ENCODE results near the gene IFITM1.
A peak's percentile ranks its signal among the peaks of the same experiment; 100 is the strongest.

Gene IFITM1

DNA sequence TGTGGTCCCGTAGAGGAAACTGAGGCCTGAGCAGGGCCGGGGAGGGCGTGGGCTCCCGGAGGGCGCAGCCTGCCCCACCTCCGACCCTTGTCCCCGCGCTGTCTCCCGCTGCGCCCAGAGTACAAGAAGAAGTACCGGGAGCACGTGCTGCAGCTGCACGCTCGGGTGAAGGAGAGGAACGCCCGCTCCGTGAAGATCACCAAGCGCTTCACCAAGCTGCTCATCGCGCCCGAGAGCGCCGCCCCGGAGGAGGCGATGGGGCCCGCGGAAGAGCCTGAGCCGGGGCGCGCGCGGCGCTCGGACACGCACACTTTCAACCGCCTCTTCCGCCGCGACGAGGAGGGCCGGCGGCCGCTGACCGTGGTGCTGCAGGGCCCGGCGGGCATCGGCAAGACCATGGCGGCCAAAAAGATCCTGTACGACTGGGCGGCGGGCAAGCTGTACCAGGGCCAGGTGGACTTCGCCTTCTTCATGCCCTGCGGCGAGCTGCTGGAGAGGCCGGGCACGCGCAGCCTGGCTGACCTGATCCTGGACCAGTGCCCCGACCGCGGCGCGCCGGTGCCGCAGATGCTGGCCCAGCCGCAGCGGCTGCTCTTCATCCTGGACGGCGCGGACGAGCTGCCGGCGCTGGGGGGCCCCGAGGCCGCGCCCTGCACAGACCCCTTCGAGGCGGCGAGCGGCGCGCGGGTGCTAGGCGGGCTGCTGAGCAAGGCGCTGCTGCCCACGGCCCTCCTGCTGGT is 33.7 kb upstream of the IFITM1 start:
- Histone ChIP-seq H4K91ac (ENCODE audit: low read depth, low read length) (no peak overlapping the region), H3K36me3 (ENCODE audit: control insufficient read depth in 1 of 2, insufficient read depth in 2 of 2, low read length in 2 of 2) (no peaks in the 10 kb centered on the region), H2BK5ac (ENCODE audit: low read depth, low read length, poor library complexity) (no peak overlapping the region), H3K4me1 (ENCODE audit: control insufficient read depth in 1 of 2, insufficient read depth in 2 of 2, low read length in 2 of 2) (peaks cover 2 to 6% of the 10 kb centered on the region in 2 experiments), H4K12ac (ENCODE audit: low read depth, low read length) (no peak overlapping the region), H3K27ac (ENCODE audit: low read depth, low read length) (no peak overlapping the region), H4K8ac (ENCODE audit: low read depth, low read length) (no peak overlapping the region), H2BK120ac (ENCODE audit: insufficient read depth, low read length, poor library complexity) (no peak overlapping the region), H3K9me3 (ENCODE audit: insufficient read depth, low read depth, low read length) (no peaks in the 10 kb centered on the region), H3K79me1 (ENCODE audit: low read length) (peaks cover 4% of the 10 kb centered on the region), H3K79me2 (ENCODE audit: control insufficient read depth, insufficient read depth, low read length, poor library complexity) (no peaks in the 10 kb centered on the region), H3K4me3 (ENCODE audit: low read depth, low read length) (no peak overlapping the region), H2BK12ac (ENCODE audit: low read length) (no peak overlapping the region), H3K23ac (ENCODE audit: low read length) (no peak overlapping the region), H2AK5ac (ENCODE audit: low read length) (no peak overlapping the region), H3K14ac (ENCODE audit: low read length) (no peak overlapping the region), H3K9ac (ENCODE audit: low read length) (no peak overlapping the region), H3K4me2 (ENCODE audit: low read length) (no peak overlapping the region), H3K18ac (ENCODE audit: low read length) (no peak overlapping the region), H3K27me3 (ENCODE audit: insufficient read depth, low read length) (no peaks in the 10 kb centered on the region), H3K4ac (ENCODE audit: low read depth, low read length) (no peak overlapping the region), H2AFZ (ENCODE audit: insufficient read depth, low read length, poor library complexity) (no peak overlapping the region)
- DNase-seq, result peak in 1 of 2 donors; percentile 38
- no CpG with 5 or more reads among the region's 85 CpGs for WGBS (ENCODE audit: extremely low coverage, insufficient coverage, insufficient read length)

DNA sequence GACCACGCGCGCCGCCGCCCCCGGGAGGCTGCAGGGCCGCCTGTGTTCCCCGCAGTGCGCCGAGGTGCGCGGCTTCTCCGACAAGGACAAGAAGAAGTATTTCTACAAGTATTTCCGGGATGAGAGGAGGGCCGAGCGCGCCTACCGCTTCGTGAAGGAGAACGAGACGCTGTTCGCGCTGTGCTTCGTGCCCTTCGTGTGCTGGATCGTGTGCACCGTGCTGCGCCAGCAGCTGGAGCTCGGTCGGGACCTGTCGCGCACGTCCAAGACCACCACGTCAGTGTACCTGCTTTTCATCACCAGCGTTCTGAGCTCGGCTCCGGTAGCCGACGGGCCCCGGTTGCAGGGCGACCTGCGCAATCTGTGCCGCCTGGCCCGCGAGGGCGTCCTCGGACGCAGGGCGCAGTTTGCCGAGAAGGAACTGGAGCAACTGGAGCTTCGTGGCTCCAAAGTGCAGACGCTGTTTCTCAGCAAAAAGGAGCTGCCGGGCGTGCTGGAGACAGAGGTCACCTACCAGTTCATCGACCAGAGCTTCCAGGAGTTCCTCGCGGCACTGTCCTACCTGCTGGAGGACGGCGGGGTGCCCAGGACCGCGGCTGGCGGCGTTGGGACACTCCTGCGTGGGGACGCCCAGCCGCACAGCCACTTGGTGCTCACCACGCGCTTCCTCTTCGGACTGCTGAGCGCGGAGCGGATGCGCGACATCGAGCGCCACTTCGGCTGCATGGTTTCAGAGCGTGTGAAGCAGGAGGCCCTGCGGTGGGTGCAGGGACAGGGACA is 32.9 kb upstream of the IFITM1 start:
- Histone ChIP-seq H3K36me3 (ENCODE audit: control insufficient read depth in 1 of 2, insufficient read depth in 2 of 2, low read length in 2 of 2) (no peaks in the 10 kb centered on the region), H3K4me2 (ENCODE audit: low read length) (no peak overlapping the region), H2BK12ac (ENCODE audit: low read length) (no peak overlapping the region), H4K12ac (ENCODE audit: low read depth, low read length) (no peak overlapping the region), H3K79me1 (ENCODE audit: low read length) (peaks cover 4% of the 10 kb centered on the region), H3K18ac (ENCODE audit: low read length) (no peak overlapping the region), H3K4ac (ENCODE audit: low read depth, low read length) (no peak overlapping the region), H3K9me3 (ENCODE audit: insufficient read depth, low read depth, low read length) (no peaks in the 10 kb centered on the region), H2AFZ (ENCODE audit: insufficient read depth, low read length, poor library complexity) (no peak overlapping the region), H2BK120ac (ENCODE audit: insufficient read depth, low read length, poor library complexity) (no peak overlapping the region), H3K27ac (ENCODE audit: low read depth, low read length) (no peak overlapping the region), H2BK5ac (ENCODE audit: low read depth, low read length, poor library complexity) (no peak overlapping the region), H2AK5ac (ENCODE audit: low read length) (no peak overlapping the region), H4K91ac (ENCODE audit: low read depth, low read length) (no peak overlapping the region), H3K14ac (ENCODE audit: low read length) (no peak overlapping the region), H3K27me3 (ENCODE audit: insufficient read depth, low read length) (no peaks in the 10 kb centered on the region), H3K4me3 (ENCODE audit: low read depth, low read length) (no peak overlapping the region), H3K4me1 (ENCODE audit: control insufficient read depth in 1 of 2, insufficient read depth in 2 of 2, low read length in 2 of 2) (peaks cover 2 to 6% of the 10 kb centered on the region in 2 experiments), H3K9ac (ENCODE audit: low read length) (no peak overlapping the region), H4K8ac (ENCODE audit: low read depth, low read length) (no peak overlapping the region), H3K79me2 (ENCODE audit: control insufficient read depth, insufficient read depth, low read length, poor library complexity) (no peaks in the 10 kb centered on the region), H3K23ac (ENCODE audit: low read length) (no peak overlapping the region)
- no peak for DNase-seq
- no CpG with 5 or more reads among the region's 79 CpGs for WGBS (ENCODE audit: extremely low coverage, insufficient coverage, insufficient read length)

DNA sequence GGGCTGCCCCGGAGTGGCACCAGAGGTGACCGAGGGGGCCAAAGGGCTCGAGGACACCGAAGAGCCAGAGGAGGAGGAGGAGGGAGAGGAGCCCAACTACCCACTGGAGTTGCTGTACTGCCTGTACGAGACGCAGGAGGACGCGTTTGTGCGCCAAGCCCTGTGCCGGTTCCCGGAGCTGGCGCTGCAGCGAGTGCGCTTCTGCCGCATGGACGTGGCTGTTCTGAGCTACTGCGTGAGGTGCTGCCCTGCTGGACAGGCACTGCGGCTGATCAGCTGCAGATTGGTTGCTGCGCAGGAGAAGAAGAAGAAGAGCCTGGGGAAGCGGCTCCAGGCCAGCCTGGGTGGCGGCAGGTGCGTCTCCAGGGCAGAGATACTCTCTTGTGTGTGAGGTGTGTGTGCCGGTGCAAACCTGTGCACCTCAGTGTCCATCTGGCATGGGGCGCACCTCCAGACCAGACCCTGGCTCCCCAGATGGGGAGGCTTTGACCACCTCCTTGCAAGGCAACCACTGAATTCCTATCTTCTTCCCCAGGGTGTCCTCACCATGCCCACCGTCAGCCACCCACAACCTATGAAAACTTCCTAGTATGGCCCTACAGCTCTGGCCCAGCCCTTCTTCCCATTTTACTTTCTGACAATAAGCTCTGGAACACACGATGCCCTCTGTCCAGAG is 32.2 kb upstream of the IFITM1 start:
- H4K12ac ChIP-seq (ENCODE audit: low read depth, low read length), result no peak overlapping the region
- H3K4me3 ChIP-seq (ENCODE audit: low read depth, low read length), result no peak overlapping the region
- no peak overlapping the region for H3K27ac ChIP-seq (ENCODE audit: low read depth, low read length)
- H3K23ac ChIP-seq (ENCODE audit: low read length), result no peak overlapping the region
- no peak overlapping the region for H2BK120ac ChIP-seq (ENCODE audit: insufficient read depth, low read length, poor library complexity)
- no peak overlapping the region for H2BK12ac ChIP-seq (ENCODE audit: low read length)
- no peak overlapping the region for H3K18ac ChIP-seq (ENCODE audit: low read length)
- H3K9me3 ChIP-seq (ENCODE audit: insufficient read depth, low read depth, low read length), result no peaks in the 10 kb centered on the region
- no peak overlapping the region for H3K14ac ChIP-seq (ENCODE audit: low read length)
- no peak overlapping the region for H3K9ac ChIP-seq (ENCODE audit: low read length)
- H3K36me3 ChIP-seq (ENCODE audit: control insufficient read depth in 1 of 2, insufficient read depth in 2 of 2, low read length in 2 of 2), result no peaks in the 10 kb centered on the region
- peaks cover 4% of the 10 kb centered on the region for H3K79me1 ChIP-seq (ENCODE audit: low read length)
- H3K79me2 ChIP-seq (ENCODE audit: control insufficient read depth, insufficient read depth, low read length, poor library complexity), result no peaks in the 10 kb centered on the region
- no peak overlapping the region for H4K8ac ChIP-seq (ENCODE audit: low read depth, low read length)
- no peaks in the 10 kb centered on the region for H3K27me3 ChIP-seq (ENCODE audit: insufficient read depth, low read length)
- H4K91ac ChIP-seq (ENCODE audit: low read depth, low read length), result no peak overlapping the region
- WGBS (ENCODE audit: extremely low coverage, insufficient coverage, insufficient read length), result no CpG with 5 or more reads among the region's 26 CpGs
- H2AFZ ChIP-seq (ENCODE audit: insufficient read depth, low read length, poor library complexity), result no peak overlapping the region
- H3K4me2 ChIP-seq (ENCODE audit: low read length), result no peak overlapping the region
- no peak overlapping the region for H3K4ac ChIP-seq (ENCODE audit: low read depth, low read length)
- peaks cover 2 to 6% of the 10 kb centered on the region in 2 experiments for H3K4me1 ChIP-seq (ENCODE audit: control insufficient read depth in 1 of 2, insufficient read depth in 2 of 2, low read length in 2 of 2)
- no peak for DNase-seq
- H2AK5ac ChIP-seq (ENCODE audit: low read length), result no peak overlapping the region
- no peak overlapping the region for H2BK5ac ChIP-seq (ENCODE audit: low read depth, low read length, poor library complexity)

DNA sequence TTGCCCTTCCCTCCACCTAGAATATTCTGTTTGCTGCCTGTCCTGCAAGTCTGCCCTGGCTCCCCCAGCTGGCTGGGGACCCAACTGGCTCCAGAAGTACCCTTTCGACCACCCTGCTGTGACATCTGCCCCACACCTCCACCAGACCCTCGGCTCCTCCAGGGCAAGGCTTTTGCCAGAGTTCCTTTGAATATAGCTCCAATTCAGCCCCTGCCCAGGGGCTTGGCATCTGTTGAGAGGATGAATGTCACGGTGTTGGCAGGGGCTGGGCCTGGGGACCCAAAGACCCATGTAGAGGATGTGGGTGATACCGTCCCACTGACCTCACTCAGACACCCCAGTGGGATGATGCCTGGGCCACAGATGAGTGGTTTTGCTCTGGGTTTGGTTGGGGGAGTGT is 31.7 kb upstream of the IFITM1 start:
- Histone ChIP-seq H3K27me3 (ENCODE audit: insufficient read depth, low read length) (no peaks in the 10 kb centered on the region), H3K79me1 (ENCODE audit: low read length) (peaks cover 4% of the 10 kb centered on the region), H3K4me2 (ENCODE audit: low read length) (no peak overlapping the region), H2AFZ (ENCODE audit: insufficient read depth, low read length, poor library complexity) (no peak overlapping the region), H3K14ac (ENCODE audit: low read length) (no peak overlapping the region), H3K9me3 (ENCODE audit: insufficient read depth, low read depth, low read length) (no peaks in the 10 kb centered on the region), H3K36me3 (ENCODE audit: control insufficient read depth in 1 of 2, insufficient read depth in 2 of 2, low read length in 2 of 2) (no peaks in the 10 kb centered on the region), H3K4ac (ENCODE audit: low read depth, low read length) (no peak overlapping the region), H2BK5ac (ENCODE audit: low read depth, low read length, poor library complexity) (no peak overlapping the region), H3K27ac (ENCODE audit: low read depth, low read length) (no peak overlapping the region), H3K79me2 (ENCODE audit: control insufficient read depth, insufficient read depth, low read length, poor library complexity) (no peaks in the 10 kb centered on the region), H2AK5ac (ENCODE audit: low read length) (no peak overlapping the region), H3K18ac (ENCODE audit: low read length) (no peak overlapping the region), H3K4me1 (ENCODE audit: control insufficient read depth in 1 of 2, insufficient read depth in 2 of 2, low read length in 2 of 2) (peaks cover 2 to 6% of the 10 kb centered on the region in 2 experiments), H3K23ac (ENCODE audit: low read length) (no peak overlapping the region), H4K12ac (ENCODE audit: low read depth, low read length) (no peak overlapping the region), H2BK12ac (ENCODE audit: low read length) (no peak overlapping the region), H2BK120ac (ENCODE audit: insufficient read depth, low read length, poor library complexity) (no peak overlapping the region), H4K8ac (ENCODE audit: low read depth, low read length) (no peak overlapping the region), H3K9ac (ENCODE audit: low read length) (no peak overlapping the region), H3K4me3 (ENCODE audit: low read depth, low read length) (no peak overlapping the region), H4K91ac (ENCODE audit: low read depth, low read length) (no peak overlapping the region)
- DNase-seq, result no peak
- no CpG with 5 or more reads among the region's 4 CpGs for WGBS (ENCODE audit: extremely low coverage, insufficient coverage, insufficient read length)
